SU-DHL-6 (cell line): Measurements from ENCODE around the gene CLINT1.

Experiments
- CTCF ChIP-seq: fragments of 200-600 bp; sonication (generic); IDR thresholded peaks from one replicate; pipeline ENCODE4 v1.5.1; 2017; ENCODE audit warnings: antibody characterized with exemption, mild to moderate bottlenecking, low read length, moderate library complexity; ENCODE audit not compliant: insufficient read depth, poor library complexity, severe bottlenecking
- EZH2phosphoT487 ChIP-seq: fragments of 200-600 bp; sonication (generic), shearing (Covaris generic); conservative IDR thresholded peaks from 2 replicates; pipeline ENCODE4 v1.6.1; 2018; ENCODE audit warnings: mild to moderate bottlenecking, antibody characterized with exemption, low read length, moderate library complexity, mixed read lengths

- TF ChIP-seq CTCF: no peak
- TF ChIP-seq EZH2phosphoT487: no peak
Observed at GRCh38 chr5:157741131-157741530, 117.8 kb downstream of the CLINT1 start.
